SU-DHL-6 (cell line): ENCODE results near the gene ZMIZ1.

Source experiments
- EZH2phosphoT487 ChIP-seq: fragments of 200-600 bp; sonication (generic), shearing (Covaris generic); conservative IDR thresholded peaks from 2 replicates; pipeline ENCODE4 v1.6.1; 2018; ENCODE audit warnings: mild to moderate bottlenecking, antibody characterized with exemption, low read length, moderate library complexity, mixed read lengths
- TF ChIP-seq, protein P1 (sequence below): fragments of 200-600 bp; sonication (generic); IDR thresholded peaks from one replicate; pipeline ENCODE4 v1.5.1; 2017; ENCODE audit warnings: antibody characterized with exemption, mild to moderate bottlenecking, low read length, moderate library complexity; ENCODE audit not compliant: insufficient read depth, poor library complexity, severe bottlenecking

DNA sequence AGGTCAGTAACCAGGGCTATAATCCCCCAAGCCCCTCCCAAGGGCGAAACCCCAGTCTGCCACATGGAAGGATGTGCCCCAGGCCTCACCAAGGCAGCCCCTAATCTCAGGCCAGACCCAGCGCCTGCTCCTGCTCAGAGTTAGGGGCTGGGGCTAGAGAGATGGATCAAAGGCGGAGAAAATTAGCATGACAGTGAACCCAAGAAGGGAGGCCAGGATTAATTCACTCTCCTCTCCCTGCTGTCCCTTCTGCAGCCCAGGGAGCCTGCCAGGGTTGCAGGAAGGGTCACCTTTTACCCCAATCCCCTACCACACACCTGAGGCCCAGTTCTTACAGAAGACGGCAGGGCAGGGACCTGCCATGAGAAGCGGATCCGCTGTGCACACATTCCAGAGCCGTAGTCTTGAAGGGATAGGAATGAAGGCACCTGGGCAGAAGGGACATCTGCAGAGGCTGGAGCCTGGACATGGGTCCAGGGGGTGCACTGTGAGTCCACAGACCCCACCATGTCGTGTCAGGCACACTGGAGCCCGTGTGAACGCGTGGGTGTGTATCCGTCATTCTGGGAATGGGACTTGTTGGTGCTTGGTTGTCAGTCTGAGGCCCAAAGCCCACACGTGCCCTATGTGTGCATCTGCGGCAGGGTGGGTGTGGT is 11.9 kb upstream of the ZMIZ1 start:
- TF ChIP-seq, protein P1, sequence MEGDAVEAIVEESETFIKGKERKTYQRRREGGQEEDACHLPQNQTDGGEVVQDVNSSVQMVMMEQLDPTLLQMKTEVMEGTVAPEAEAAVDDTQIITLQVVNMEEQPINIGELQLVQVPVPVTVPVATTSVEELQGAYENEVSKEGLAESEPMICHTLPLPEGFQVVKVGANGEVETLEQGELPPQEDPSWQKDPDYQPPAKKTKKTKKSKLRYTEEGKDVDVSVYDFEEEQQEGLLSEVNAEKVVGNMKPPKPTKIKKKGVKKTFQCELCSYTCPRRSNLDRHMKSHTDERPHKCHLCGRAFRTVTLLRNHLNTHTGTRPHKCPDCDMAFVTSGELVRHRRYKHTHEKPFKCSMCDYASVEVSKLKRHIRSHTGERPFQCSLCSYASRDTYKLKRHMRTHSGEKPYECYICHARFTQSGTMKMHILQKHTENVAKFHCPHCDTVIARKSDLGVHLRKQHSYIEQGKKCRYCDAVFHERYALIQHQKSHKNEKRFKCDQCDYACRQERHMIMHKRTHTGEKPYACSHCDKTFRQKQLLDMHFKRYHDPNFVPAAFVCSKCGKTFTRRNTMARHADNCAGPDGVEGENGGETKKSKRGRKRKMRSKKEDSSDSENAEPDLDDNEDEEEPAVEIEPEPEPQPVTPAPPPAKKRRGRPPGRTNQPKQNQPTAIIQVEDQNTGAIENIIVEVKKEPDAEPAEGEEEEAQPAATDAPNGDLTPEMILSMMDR: no peak
- no peak for TF ChIP-seq EZH2phosphoT487
